HepG2 (cell line): ENCODE measurements around the gene C1QBP. TPM values are rescaled to one million over a fixed set of nuclear protein-coding genes. Genes with fewer than 3 reads are reported as not detected.

ENCODE experiments used
- ATAC-seq: fragments of 200-7000 bp; cut with Tn5 transposase; 3 replicates; pipeline ENCODE4 v1.9.1; 2020; ENCODE audit warnings: mild to moderate bottlenecking, moderate library complexity
- BruUV-seq: library from RNA; stranded (reverse); fragments of 400-500 nt; replicated peaks from 2 replicates; lab custom pipeline; 2021; lab: Mats Ljungman, UMichigan
- CTCF ChIA-PET: fragments of 300-600 bp; formaldehyde crosslinking; extraction: SDS; loops from one replicate; lab custom pipeline; 2021; ENCODE audit warnings: low total read pairs, inconsistent platforms, low intra/inter-chr PET ratio; lab: Yijun Ruan, JAX
- POLR2A ChIA-PET: fragments of 350-600 bp; sonication (Branson Sonifier 250); formaldehyde crosslinking; loops from one replicate; lab custom pipeline; 2020; ENCODE audit warnings: antibody characterized with exemption, inconsistent platforms; lab: Yijun Ruan, JAX
- DNase-seq: peaks from one replicate; pipeline ENCODE4 v3.0.0-alpha.2; 2015; ENCODE audit warnings: low spot score
- FAIRE-seq: peaks from 3 replicates; lab custom pipeline; 2011; peaks lifted over from hg19 to GRCh38; lab: Jason Lieb, UNC
- H2AFZ ChIP-seq: one replicate; pipeline ENCODE4 v1.6.1; 2011; ENCODE audit warnings: low read length, inconsistent platforms
- H3K27ac ChIP-seq: fragments of 300-600 bp; 3 replicates; pipeline ENCODE4 v1.8.0; 2011; ENCODE audit warnings: mixed run types, mild to moderate bottlenecking, mixed read lengths, low read length, inconsistent platforms; ENCODE audit not compliant: insufficient read depth; ENCODE audit errors: extremely low read length
- H3K27me3 ChIP-seq, 2 experiments: fragments of 200-600 bp in 1 of 2; 2 replicates in 1 of 2; 3 replicates in 1 of 2; pipeline versions ENCODE4 v1.6.0 to v1.8.0; 2011; ENCODE audit warnings: low read length in 2 of 2, mild to moderate bottlenecking in 2 of 2, moderate library complexity in 2 of 2, inconsistent platforms in 1 of 2; ENCODE audit not compliant: insufficient read depth in 2 of 2, control insufficient read depth in 1 of 2
- H3K36me3 ChIP-seq, 2 experiments: fragments of 200-600 bp in 1 of 2; replicated peaks in 1 of 2; 2 replicates in 1 of 2; 3 replicates in 1 of 2; pipeline versions ENCODE4 v1.5.1 to v1.8.0; 2011; ENCODE audit warnings: low read length in 2 of 2, inconsistent platforms in 1 of 2; ENCODE audit not compliant: insufficient read depth in 2 of 2, control insufficient read depth in 1 of 2
- H3K4me1 ChIP-seq: 2 replicates; pipeline ENCODE4 v1.5.1; 2012; ENCODE audit warnings: low read length, inconsistent platforms; ENCODE audit not compliant: insufficient read depth
- H3K4me2 ChIP-seq: 2 replicates; pipeline ENCODE4 v1.6.0; 2011; ENCODE audit warnings: low read depth, low read length, inconsistent platforms
- H3K4me3 ChIP-seq, 3 experiments: fragments of 200-600 bp in 1 of 3; sonication (generic), shearing (Covaris generic) in 1 of 3; replicated peaks in 1 of 3; 2 replicates each; pipeline ENCODE4 v1.5.1; 2011 to 2016; ENCODE audit warnings: low read length in 3 of 3, inconsistent platforms in 2 of 3, low read depth in 2 of 3, mild to moderate bottlenecking in 2 of 3, control low read depth in 1 of 3, mixed read lengths in 1 of 3; ENCODE audit not compliant: insufficient read depth in 1 of 3
- H3K79me2 ChIP-seq: one replicate; pipeline ENCODE4 v1.6.1; 2011; ENCODE audit warnings: low read length, inconsistent platforms; ENCODE audit not compliant: insufficient read depth
- H3K9ac ChIP-seq: 2 replicates; pipeline ENCODE4 v1.6.0; 2011; ENCODE audit warnings: mild to moderate bottlenecking, low read depth, low read length, inconsistent platforms; ENCODE audit not compliant: insufficient read depth
- H3K9me3 ChIP-seq: 2 replicates; pipeline ENCODE4 v1.5.1; 2012; ENCODE audit warnings: mild to moderate bottlenecking, low read length
- H4K20me1 ChIP-seq: 2 replicates; pipeline ENCODE4 v1.6.0; 2011; ENCODE audit warnings: inconsistent platforms, mild to moderate bottlenecking, low read length, moderate library complexity; ENCODE audit not compliant: insufficient read depth
- GATAD2A ChIP-seq: IDR thresholded peaks from 2 replicates; pipeline ENCODE4 v1.6.1; 2016
- PAX8 ChIP-seq: sonication (generic); formaldehyde crosslinking; IDR thresholded peaks from 2 replicates; pipeline ENCODE4 v1.8.0; 2022; ENCODE audit warnings: mild to moderate bottlenecking, missing genetic modification reagents, borderline replicate concordance
- SCMH1 ChIP-seq: sonication (generic); formaldehyde crosslinking; IDR thresholded peaks from 2 replicates; pipeline ENCODE4 v1.9.0; 2021; ENCODE audit warnings: missing genetic modification reagents, mild to moderate bottlenecking, borderline replicate concordance
- ZBTB33 ChIP-seq: sonication (generic); formaldehyde crosslinking; IDR thresholded peaks from 2 replicates; pipeline ENCODE4 v1.4.0; 2020; ENCODE audit warnings: missing genetic modification reagents
- ZNF614 ChIP-seq: IDR thresholded peaks from 2 replicates; pipeline ENCODE4 v1.6.1; 2018; ENCODE audit warnings: missing biosample characterization, missing genetic modification reagents, inconsistent platforms, borderline replicate concordance
- WGBS: methylation state at CpG from one replicate; pipeline ENCODE4 v1.1.6; 2017; ENCODE audit warnings: low lambda C conversion rate; 5-methylcytosine and 5-hydroxymethylcytosine counted together
- in situ Hi-C: cut with HindIII; loops from 2 replicates; pipeline ENCODE4 v1.10.0; 2017; ENCODE audit warnings: low pct_unique_long_range_greater_than_20kb; ENCODE audit not compliant: extremely low pct_ligation_motif_present
- intact Hi-C: fragments of 100-400 bp; cut with micrococcal nuclease; formaldehyde crosslinking; loops from one replicate; pipeline ENCODE4 v1.10.0; 2022; ENCODE audit not compliant: unreplicated experiment
- polyA plus RNA-seq, 8 experiments: library from polyadenylated mRNA; depleted of rRNA in 3 of 8; stranded (reverse) in 7 of 8; unstranded in 1 of 8; fragments of >200 nt; fragmentation: Illumina TruSeq in 4 of 8; extraction: Trizol in 4 of 8; gene quantifications; 2 replicates each; pipeline versions ENCODE4 v1.2.1 to v1.2.3, GENCODE V29; 2011 to 2016; ENCODE audit warnings: low read depth in 4 of 8, missing spikeins in 1 of 8, mixed read lengths in 1 of 8; ENCODE audit not compliant: insufficient read depth in 1 of 8
- total RNA-seq, 5 experiments: library from RNA; depleted of rRNA; stranded (reverse); fragments of >200 nt; fragmentation: Illumina TruSeq; extraction: Trizol; gene quantifications; 2 replicates each; pipeline ENCODE4 v1.2.3, GENCODE V29; 2016; ENCODE audit warnings: low read depth in 1 of 5
- TF ChIP-seq, protein P1 (sequence below): sonication (generic); formaldehyde crosslinking; IDR thresholded peaks from 2 replicates; pipeline ENCODE4 v1.9.0; 2022; ENCODE audit warnings: missing genetic modification reagents, mild to moderate bottlenecking, borderline replicate concordance

C1QBP gene
- total and polyA plus RNA-seq, 2 of the 13 experiments (the other 11 are each of a cell fraction or from before 2014, with no cell fraction given), result 219 to 680 TPM

- ATAC-seq, result no peak
- no peak for TF ChIP-seq ZNF614 (CRISPR knock-in tag)
- no peak for TF ChIP-seq GATAD2A (CRISPR knock-in tag)
- TF ChIP-seq SCMH1 (CRISPR knock-in tag), result no peak
- TF ChIP-seq PAX8 (CRISPR knock-in tag), result no peak
- TF ChIP-seq ZBTB33, result no peak
- TF ChIP-seq, protein P1, sequence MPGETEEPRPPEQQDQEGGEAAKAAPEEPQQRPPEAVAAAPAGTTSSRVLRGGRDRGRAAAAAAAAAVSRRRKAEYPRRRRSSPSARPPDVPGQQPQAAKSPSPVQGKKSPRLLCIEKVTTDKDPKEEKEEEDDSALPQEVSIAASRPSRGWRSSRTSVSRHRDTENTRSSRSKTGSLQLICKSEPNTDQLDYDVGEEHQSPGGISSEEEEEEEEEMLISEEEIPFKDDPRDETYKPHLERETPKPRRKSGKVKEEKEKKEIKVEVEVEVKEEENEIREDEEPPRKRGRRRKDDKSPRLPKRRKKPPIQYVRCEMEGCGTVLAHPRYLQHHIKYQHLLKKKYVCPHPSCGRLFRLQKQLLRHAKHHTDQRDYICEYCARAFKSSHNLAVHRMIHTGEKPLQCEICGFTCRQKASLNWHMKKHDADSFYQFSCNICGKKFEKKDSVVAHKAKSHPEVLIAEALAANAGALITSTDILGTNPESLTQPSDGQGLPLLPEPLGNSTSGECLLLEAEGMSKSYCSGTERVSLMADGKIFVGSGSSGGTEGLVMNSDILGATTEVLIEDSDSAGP (CRISPR knock-in tag), result no peak
- H2AFZ ChIP-seq, result no peak overlapping the region
- no peaks in the 10 kb centered on the region for H3K4me1 ChIP-seq
- no peak overlapping the region for H3K9ac ChIP-seq
- peaks cover 3% of the 10 kb centered on the region for H3K79me2 ChIP-seq
- WGBS, result 98% methylated on average over 2 of the region's 2 CpGs
- no peak overlapping the region for H3K27ac ChIP-seq
- ChIA-PET POLR2A (interaction anchor here (1.2 kb wide), 1 partner anchor 12 kb away, joined by 5 read pairs; the partner anchor contains the start of genes DERL2 and MIS12), CTCF (no interaction called here)
- no TSS peak for BruUV-seq
- in situ Hi-C loops, result no loop called here
- H3K27me3 ChIP-seq, result no peaks in the 10 kb centered on the region; a peak in 1 of 5 replicates
- no peaks in the 10 kb centered on the region for H3K9me3 ChIP-seq
- H3K4me2 ChIP-seq, result no peak overlapping the region
- H3K4me3 ChIP-seq, result no peak overlapping the region
- FAIRE-seq, result no peak
- DNase-seq, result no peak
- intact Hi-C loops, result no loop called here
- no peaks in the 10 kb centered on the region for H4K20me1 ChIP-seq
- peaks cover 18 to 47% of the 10 kb centered on the region in 2 experiments for H3K36me3 ChIP-seq
Observed at GRCh38 chr17:5473906-5474305, 35.0 kb upstream of the C1QBP start.
